ENCODE measurements around the gene CRAT.

DNA sequence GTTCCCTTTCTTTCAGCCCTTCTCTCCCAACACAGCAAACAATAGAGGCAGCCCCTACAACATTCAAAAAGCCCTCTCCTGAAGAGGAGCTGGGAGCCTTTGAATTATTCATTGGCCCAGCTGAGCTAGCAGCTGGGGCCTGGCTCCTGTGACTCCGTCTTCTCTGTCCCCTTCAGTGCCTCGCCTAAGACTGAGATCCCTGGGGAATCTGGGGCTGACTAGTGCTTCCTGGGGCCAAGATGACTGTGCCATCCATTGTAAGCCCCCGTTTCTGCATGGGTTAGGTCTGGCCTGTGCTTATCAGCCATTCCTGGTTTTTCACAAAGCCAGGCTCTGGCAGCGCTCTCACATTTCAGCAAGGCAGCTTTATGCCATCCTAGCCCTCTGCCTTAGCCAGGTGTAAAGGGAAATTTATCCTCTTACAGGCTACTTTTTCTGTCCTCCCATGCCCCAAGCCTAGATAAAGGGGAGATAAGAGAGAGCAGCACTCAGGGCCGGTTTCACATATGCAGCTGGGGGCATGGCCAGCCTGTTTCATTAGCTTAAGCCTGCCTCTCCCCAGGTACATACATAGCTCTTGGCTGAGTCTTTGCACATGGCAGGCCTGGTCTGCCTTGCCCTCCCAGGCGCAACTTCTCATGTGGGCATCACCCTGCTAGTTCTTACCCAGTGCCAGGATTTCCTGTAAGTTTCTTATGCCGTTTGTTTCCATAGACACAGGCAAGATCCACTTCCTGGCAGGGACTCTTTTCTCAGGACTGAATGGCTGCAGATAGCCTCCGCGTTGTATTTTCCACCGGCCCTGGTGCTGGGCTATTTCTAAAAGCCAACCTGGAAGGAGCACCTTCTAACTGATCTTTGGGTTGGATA lies 16.4 kb upstream of the CRAT start:
- TF ChIP-seq, protein P1, sequence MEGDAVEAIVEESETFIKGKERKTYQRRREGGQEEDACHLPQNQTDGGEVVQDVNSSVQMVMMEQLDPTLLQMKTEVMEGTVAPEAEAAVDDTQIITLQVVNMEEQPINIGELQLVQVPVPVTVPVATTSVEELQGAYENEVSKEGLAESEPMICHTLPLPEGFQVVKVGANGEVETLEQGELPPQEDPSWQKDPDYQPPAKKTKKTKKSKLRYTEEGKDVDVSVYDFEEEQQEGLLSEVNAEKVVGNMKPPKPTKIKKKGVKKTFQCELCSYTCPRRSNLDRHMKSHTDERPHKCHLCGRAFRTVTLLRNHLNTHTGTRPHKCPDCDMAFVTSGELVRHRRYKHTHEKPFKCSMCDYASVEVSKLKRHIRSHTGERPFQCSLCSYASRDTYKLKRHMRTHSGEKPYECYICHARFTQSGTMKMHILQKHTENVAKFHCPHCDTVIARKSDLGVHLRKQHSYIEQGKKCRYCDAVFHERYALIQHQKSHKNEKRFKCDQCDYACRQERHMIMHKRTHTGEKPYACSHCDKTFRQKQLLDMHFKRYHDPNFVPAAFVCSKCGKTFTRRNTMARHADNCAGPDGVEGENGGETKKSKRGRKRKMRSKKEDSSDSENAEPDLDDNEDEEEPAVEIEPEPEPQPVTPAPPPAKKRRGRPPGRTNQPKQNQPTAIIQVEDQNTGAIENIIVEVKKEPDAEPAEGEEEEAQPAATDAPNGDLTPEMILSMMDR (IDR thresholded peaks at IDR 0.05): no peak
- TF ChIP-seq POLR2A (IDR thresholded peaks at IDR 0.05): no peak

Measured in Peyer's patch (tissue), 4 donors.